ENCODE data around the gene ABCC1. TPM values are rescaled to one million over a fixed set of nuclear protein-coding genes. Genes with fewer than 3 reads are reported as not detected.

The ABCC1 gene
- total and polyA plus RNA-seq, 12 donors: 12.4 to 38.8 (median 28.0) TPM

DNA sequence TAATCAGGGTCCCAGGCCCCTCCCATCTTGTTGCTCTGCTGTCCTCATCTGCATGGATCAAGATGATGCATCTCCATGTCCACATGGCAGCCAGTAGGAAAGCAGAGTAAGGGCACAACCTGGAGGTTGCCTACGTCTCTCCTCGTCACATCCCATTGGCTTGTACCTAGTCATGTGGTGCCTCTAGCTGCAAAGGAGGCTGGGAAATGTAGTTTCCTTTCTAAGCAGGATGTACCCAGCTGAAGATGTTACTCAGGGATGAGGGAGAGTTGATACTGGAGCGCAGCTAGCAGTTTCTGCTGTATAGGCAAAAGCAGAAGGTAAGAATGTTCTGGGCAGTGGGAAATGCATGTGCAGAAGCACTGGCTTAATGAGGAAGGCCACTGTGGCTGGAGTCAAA is 20.8 kb downstream of the ABCC1 start:
- Histone ChIP-seq H3K4me3 (no peak overlapping the region), H3K4me1 (replicated peaks in 1 of 2) (peaks cover 7 to 28% of the 10 kb centered on the region in 2 donors), H3K9me3 (replicated peaks in 1 of 3) (peaks cover 0 to 2% (median 0%) of the 10 kb centered on the region in 3 donors), H3K27ac (no peak overlapping the region), H3K27me3 (no peaks in the 10 kb centered on the region), H3K36me3 (replicated peaks in 1 of 2) (no peaks in the 10 kb centered on the region)
- intact Hi-C loops (cut with DNase I): no loop called here
- 95 to 99% (median 96%) methylated on average over 3 of the region's 3 CpGs for WGBS, 4 donors
- TF ChIP-seq, protein P1, sequence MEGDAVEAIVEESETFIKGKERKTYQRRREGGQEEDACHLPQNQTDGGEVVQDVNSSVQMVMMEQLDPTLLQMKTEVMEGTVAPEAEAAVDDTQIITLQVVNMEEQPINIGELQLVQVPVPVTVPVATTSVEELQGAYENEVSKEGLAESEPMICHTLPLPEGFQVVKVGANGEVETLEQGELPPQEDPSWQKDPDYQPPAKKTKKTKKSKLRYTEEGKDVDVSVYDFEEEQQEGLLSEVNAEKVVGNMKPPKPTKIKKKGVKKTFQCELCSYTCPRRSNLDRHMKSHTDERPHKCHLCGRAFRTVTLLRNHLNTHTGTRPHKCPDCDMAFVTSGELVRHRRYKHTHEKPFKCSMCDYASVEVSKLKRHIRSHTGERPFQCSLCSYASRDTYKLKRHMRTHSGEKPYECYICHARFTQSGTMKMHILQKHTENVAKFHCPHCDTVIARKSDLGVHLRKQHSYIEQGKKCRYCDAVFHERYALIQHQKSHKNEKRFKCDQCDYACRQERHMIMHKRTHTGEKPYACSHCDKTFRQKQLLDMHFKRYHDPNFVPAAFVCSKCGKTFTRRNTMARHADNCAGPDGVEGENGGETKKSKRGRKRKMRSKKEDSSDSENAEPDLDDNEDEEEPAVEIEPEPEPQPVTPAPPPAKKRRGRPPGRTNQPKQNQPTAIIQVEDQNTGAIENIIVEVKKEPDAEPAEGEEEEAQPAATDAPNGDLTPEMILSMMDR (IDR thresholded peaks at IDR 0.05): no peak
- no peak for TF ChIP-seq POLR2A (IDR thresholded peaks at IDR 0.05)
- no peak for DNase-seq

DNA sequence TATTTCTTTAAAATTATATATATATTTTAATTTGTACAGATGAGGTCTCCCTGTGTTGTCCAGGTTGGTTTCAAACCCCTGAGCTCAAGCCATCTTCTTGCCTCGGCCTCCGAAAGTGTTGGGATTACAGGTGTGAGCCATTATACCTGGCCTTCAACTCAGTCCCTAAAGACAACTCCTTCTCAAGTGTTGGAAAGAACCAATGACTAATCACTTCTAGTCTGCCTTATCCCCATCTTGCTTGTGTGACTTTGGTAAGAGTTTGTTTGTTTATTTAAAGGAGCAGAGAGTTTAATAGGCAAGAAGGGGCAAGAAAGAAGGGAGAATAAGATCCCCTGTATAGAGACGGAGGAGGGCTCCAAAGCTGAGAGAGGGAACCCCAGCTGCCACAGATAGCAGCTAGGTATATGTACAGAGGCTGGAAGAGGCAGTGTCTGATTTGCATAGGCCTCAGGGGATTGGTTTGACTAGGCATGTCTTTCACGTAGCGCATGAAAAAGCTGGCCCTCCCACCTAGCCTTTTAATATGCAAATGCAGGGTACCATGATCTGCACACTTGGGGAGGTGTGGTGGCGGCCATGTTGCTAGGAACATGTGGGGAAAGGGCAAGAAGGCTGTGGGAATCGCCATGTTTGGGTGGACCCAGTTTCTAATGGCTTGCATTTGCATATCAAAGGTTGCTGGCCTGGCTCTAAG is 21.5 kb downstream of the ABCC1 start:
- no peaks in the 10 kb centered on the region for H3K36me3 ChIP-seq (replicated peaks in 1 of 2)
- 91 to 98% (median 95%) methylated on average over 7 of the region's 7 CpGs for WGBS, 4 donors
- peaks cover 0 to 2% (median 0%) of the 10 kb centered on the region in 3 donors for H3K9me3 ChIP-seq (replicated peaks in 1 of 3)
- no peak overlapping the region for H3K27ac ChIP-seq
- TF ChIP-seq, protein P1 (IDR thresholded peaks at IDR 0.05): no peak
- no peak for TF ChIP-seq POLR2A (IDR thresholded peaks at IDR 0.05)
- intact Hi-C loops (cut with DNase I): no loop called here
- no peak for DNase-seq
- H3K4me3 ChIP-seq: no peak overlapping the region
- H3K4me1 ChIP-seq (replicated peaks in 1 of 2): peaks cover 10 to 27% of the 10 kb centered on the region in 2 donors
- H3K27me3 ChIP-seq: no peaks in the 10 kb centered on the region

DNA sequence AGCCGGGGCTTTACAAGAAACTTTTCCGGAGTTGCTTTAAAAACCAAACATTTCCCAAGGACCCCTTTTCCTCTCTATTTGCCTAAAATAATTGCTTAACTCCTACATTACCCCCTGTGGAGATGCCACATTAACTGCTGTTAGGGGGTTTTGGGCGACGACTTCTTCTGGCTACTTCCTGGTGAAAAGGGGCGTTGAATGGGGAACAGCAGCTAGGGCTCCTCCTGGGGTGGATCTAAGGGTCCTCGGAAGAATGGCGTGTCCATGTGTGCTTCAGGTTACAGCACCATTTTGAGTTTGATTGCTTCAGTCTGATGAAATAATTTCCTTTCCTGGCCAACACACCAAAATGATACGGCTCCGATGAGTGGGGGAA is 22.0 kb downstream of the ABCC1 start:
- no peak for TF ChIP-seq POLR2A (IDR thresholded peaks at IDR 0.05)
- TF ChIP-seq, protein P1 (IDR thresholded peaks at IDR 0.05): no peak
- Histone ChIP-seq H3K27me3 (no peaks in the 10 kb centered on the region), H3K9me3 (replicated peaks in 1 of 3) (peaks cover 0 to 2% (median 0%) of the 10 kb centered on the region in 3 donors), H3K4me1 (replicated peaks in 1 of 2) (peaks cover 10 to 27% of the 10 kb centered on the region in 2 donors), H3K4me3 (no peak overlapping the region), H3K36me3 (replicated peaks in 1 of 2) (no peaks in the 10 kb centered on the region), H3K27ac (no peak overlapping the region)
- WGBS, 4 donors: 91 to 97% (median 92%) methylated on average over 9 of the region's 9 CpGs
- no peak for DNase-seq
- intact Hi-C loops (cut with DNase I): no loop called here

DNA sequence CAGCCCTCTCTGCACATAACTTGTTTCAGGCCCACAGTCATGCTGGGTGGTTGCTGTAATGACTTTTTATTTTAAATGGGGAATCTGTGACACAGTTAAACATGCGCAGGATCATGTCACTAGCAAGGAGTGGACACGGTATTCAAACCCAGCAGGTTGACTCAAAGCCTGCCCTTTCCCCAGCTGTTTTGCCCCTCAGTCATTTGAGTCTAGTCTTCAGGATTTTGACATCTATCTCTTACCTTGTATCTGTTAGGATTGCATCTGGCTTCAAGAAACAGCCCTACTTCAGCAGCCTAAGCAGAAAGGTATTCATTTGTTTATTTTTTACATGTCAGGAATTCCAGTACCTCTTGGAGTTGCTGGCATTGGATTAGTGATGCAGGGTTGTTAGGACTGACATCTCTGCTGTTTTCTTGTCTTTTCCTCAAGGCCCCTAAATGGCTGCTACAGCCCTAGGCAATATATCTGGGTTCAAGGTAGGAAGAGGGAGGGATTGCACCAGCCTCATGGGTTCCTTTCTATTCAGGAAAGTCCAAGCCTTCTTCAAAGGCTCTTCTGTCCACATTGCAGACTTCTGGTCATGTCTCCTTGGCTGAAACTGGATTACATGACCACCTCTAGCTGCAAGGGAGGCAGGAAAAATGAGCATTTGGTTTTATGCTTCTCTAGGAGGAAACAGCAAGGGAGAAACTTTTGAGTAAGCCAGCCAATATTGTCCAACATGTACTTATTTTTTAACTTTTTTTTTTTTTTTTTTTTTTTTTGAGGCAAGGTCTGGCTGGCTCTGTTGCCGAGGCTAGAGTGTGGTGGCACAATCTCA is 22.8 kb downstream of the ABCC1 start:
- Histone ChIP-seq H3K4me3 (no peak overlapping the region), H3K9me3 (replicated peaks in 1 of 3) (peaks cover 0 to 2% (median 0%) of the 10 kb centered on the region in 3 donors), H3K36me3 (replicated peaks in 1 of 2) (no peaks in the 10 kb centered on the region), H3K4me1 (replicated peaks in 1 of 2) (peaks cover 17 to 28% of the 10 kb centered on the region in 2 donors), H3K27ac (no peak overlapping the region), H3K27me3 (no peaks in the 10 kb centered on the region)
- WGBS, 4 donors: 47 to 71% (median 50%) methylated on average over 2 to 3 of the region's 3 CpGs
- intact Hi-C loops (cut with DNase I): no loop called here
- no peak for DNase-seq
- TF ChIP-seq, protein P1 (IDR thresholded peaks at IDR 0.05): no peak
- no peak for TF ChIP-seq POLR2A (IDR thresholded peaks at IDR 0.05)

Measured in adrenal gland (tissue), 12 donors.